ENCODE data around the gene NECTIN4. TPM values are rescaled to one million over a fixed set of nuclear protein-coding genes. Genes with fewer than 3 reads are reported as not detected.
A peak's percentile ranks its signal among the peaks of the same experiment; 100 is the strongest.

NECTIN4 gene
- total RNA-seq, 1 experiment from 2014 or later = not detected

- DNase-seq = no peak
- H3K36me3 ChIP-seq (replicated peaks; ENCODE audit: control insufficient read depth, insufficient read depth, low read length) = no peaks in the 10 kb centered on the region
- H3K4me3 ChIP-seq (ENCODE audit: insufficient read depth, low read depth, low read length) = no peak overlapping the region
- H3K27me3 ChIP-seq (ENCODE audit: control insufficient read depth, insufficient read depth, low read length) = no peaks in the 10 kb centered on the region
Measured at GRCh38 chr1:161082483-161082882, 6.9 kb downstream of the NECTIN4 start.

- Histone ChIP-seq H3K4me3 (ENCODE audit: insufficient read depth, low read depth, low read length) (no peak overlapping the region), H3K36me3 (replicated peaks; ENCODE audit: control insufficient read depth, insufficient read depth, low read length) (no peaks in the 10 kb centered on the region), H3K27me3 (ENCODE audit: control insufficient read depth, insufficient read depth, low read length) (no peaks in the 10 kb centered on the region)
- no peak for DNase-seq
Measured at GRCh38 chr1:161081519-161081918, 7.8 kb downstream of the NECTIN4 start.

GRCh38 chr1:161080441-161081405, 8.6 kb downstream of the NECTIN4 start:
- H3K36me3 ChIP-seq (replicated peaks; ENCODE audit: control insufficient read depth, insufficient read depth, low read length) = no peaks in the 10 kb centered on the region
- no peak overlapping the region for H3K4me3 ChIP-seq (ENCODE audit: insufficient read depth, low read depth, low read length)
- DNase-seq = peak; percentile 32
- H3K27me3 ChIP-seq (ENCODE audit: control insufficient read depth, insufficient read depth, low read length) = no peaks in the 10 kb centered on the region

GRCh38 chr1:161079436-161080110, 9.8 kb downstream of the NECTIN4 start:
- DNase-seq = peak; percentile 59
- no peaks in the 10 kb centered on the region for H3K36me3 ChIP-seq (replicated peaks; ENCODE audit: control insufficient read depth, insufficient read depth, low read length)
- H3K4me3 ChIP-seq (ENCODE audit: insufficient read depth, low read depth, low read length) = no peak overlapping the region
- no peaks in the 10 kb centered on the region for H3K27me3 ChIP-seq (ENCODE audit: control insufficient read depth, insufficient read depth, low read length)

- H3K36me3 ChIP-seq (replicated peaks; ENCODE audit: control insufficient read depth, insufficient read depth, low read length) = no peaks in the 10 kb centered on the region
- no peak overlapping the region for H3K4me3 ChIP-seq (ENCODE audit: insufficient read depth, low read depth, low read length)
- H3K27me3 ChIP-seq (ENCODE audit: control insufficient read depth, insufficient read depth, low read length) = no peaks in the 10 kb centered on the region
- DNase-seq = no peak
Measured at GRCh38 chr1:161077426-161077825, 11.9 kb downstream of the NECTIN4 start.

GRCh38 chr1:161076410-161076809, 12.9 kb downstream of the NECTIN4 start:
- no peaks in the 10 kb centered on the region for H3K36me3 ChIP-seq (replicated peaks; ENCODE audit: control insufficient read depth, insufficient read depth, low read length)
- no peak for DNase-seq
- H3K27me3 ChIP-seq (ENCODE audit: control insufficient read depth, insufficient read depth, low read length) = no peaks in the 10 kb centered on the region
- H3K4me3 ChIP-seq (ENCODE audit: insufficient read depth, low read depth, low read length) = no peak overlapping the region

GRCh38 chr1:161074676-161075368, 14.5 kb downstream of the NECTIN4 start:
- no peaks in the 10 kb centered on the region for H3K36me3 ChIP-seq (replicated peaks; ENCODE audit: control insufficient read depth, insufficient read depth, low read length)
- H3K27me3 ChIP-seq (ENCODE audit: control insufficient read depth, insufficient read depth, low read length) = no peaks in the 10 kb centered on the region
- DNase-seq = no peak
- no peak overlapping the region for H3K4me3 ChIP-seq (ENCODE audit: insufficient read depth, low read depth, low read length)

- no peaks in the 10 kb centered on the region for H3K36me3 ChIP-seq (replicated peaks; ENCODE audit: control insufficient read depth, insufficient read depth, low read length)
- H3K27me3 ChIP-seq (ENCODE audit: control insufficient read depth, insufficient read depth, low read length) = no peaks in the 10 kb centered on the region
- no peak for DNase-seq
- no peak overlapping the region for H3K4me3 ChIP-seq (ENCODE audit: insufficient read depth, low read depth, low read length)
Measured at GRCh38 chr1:161073474-161074121, 15.8 kb downstream of the NECTIN4 start.

- no peak for DNase-seq
- H3K36me3 ChIP-seq (replicated peaks; ENCODE audit: control insufficient read depth, insufficient read depth, low read length) = no peaks in the 10 kb centered on the region
- no peaks in the 10 kb centered on the region for H3K27me3 ChIP-seq (ENCODE audit: control insufficient read depth, insufficient read depth, low read length)
- H3K4me3 ChIP-seq (ENCODE audit: insufficient read depth, low read depth, low read length) = no peak overlapping the region
Measured at GRCh38 chr1:161072751-161073449, 16.5 kb downstream of the NECTIN4 start.

- no peak overlapping the region for H3K4me3 ChIP-seq (ENCODE audit: insufficient read depth, low read depth, low read length)
- peak; percentile 91 for DNase-seq
- H3K27me3 ChIP-seq (ENCODE audit: control insufficient read depth, insufficient read depth, low read length) = no peaks in the 10 kb centered on the region; the same call in 1 of the 2 replicates
- H3K36me3 ChIP-seq (replicated peaks; ENCODE audit: control insufficient read depth, insufficient read depth, low read length) = no peaks in the 10 kb centered on the region
Measured at GRCh38 chr1:161071886-161072371, 17.4 kb downstream of the NECTIN4 start.

GRCh38 chr1:161070761-161071160, 18.6 kb downstream of the NECTIN4 start:
- Histone ChIP-seq H3K36me3 (replicated peaks; ENCODE audit: control insufficient read depth, insufficient read depth, low read length) (no peaks in the 10 kb centered on the region), H3K27me3 (ENCODE audit: control insufficient read depth, insufficient read depth, low read length) (no peaks in the 10 kb centered on the region; the same call in 1 of the 2 replicates), H3K4me3 (ENCODE audit: insufficient read depth, low read depth, low read length) (no peak overlapping the region)
- no peak for DNase-seq

- Histone ChIP-seq H3K27me3 (ENCODE audit: control insufficient read depth, insufficient read depth, low read length) (no peaks in the 10 kb centered on the region; the same call in 1 of the 2 replicates), H3K36me3 (replicated peaks; ENCODE audit: control insufficient read depth, insufficient read depth, low read length) (no peaks in the 10 kb centered on the region), H3K4me3 (ENCODE audit: insufficient read depth, low read depth, low read length) (no peak within 1 kb of the TSS)
- no peak for DNase-seq
Measured at GRCh38 chr1:161069731-161070270, 19.6 kb downstream of the NECTIN4 start, which contains the start of gene ARHGAP30. Gene ARHGAP30 (minus strand): TSS chr1:161069891. CDS start chr1:161069624, 267 bp downstream.

- Histone ChIP-seq H3K36me3 (replicated peaks; ENCODE audit: control insufficient read depth, insufficient read depth, low read length) (no peaks in the 10 kb centered on the region), H3K27me3 (ENCODE audit: control insufficient read depth, insufficient read depth, low read length) (no peaks in the 10 kb centered on the region; the same call in 1 of the 2 replicates), H3K4me3 (ENCODE audit: insufficient read depth, low read depth, low read length) (no peak overlapping the region)
- DNase-seq = no peak
Measured at GRCh38 chr1:161069241-161069640, 20.1 kb downstream of the NECTIN4 start.

Measured in H7 (cell line).